Skin epidermis (tissue), 12 donors: ENCODE results near the gene AFP.

Source experiments
- H3K27ac ChIP-seq, 21 experiments: fragments of 200-600 bp; sonication (generic) in 11 of 21; one replicate each; pipeline ENCODE4 v1.5.0; 2020; ENCODE audit warnings: mild to moderate bottlenecking in 3 of 21, inconsistent platforms in 2 of 21, moderate library complexity in 2 of 21
- H3K4me3 ChIP-seq, 7 experiments: fragments of 200-600 bp; sonication (generic) in 2 of 7; one replicate each; pipeline ENCODE4 v1.5.0; 2020; ENCODE audit warnings: inconsistent platforms in 2 of 7, mild to moderate bottlenecking in 2 of 7, moderate library complexity in 1 of 7

The AFP gene

DNA sequence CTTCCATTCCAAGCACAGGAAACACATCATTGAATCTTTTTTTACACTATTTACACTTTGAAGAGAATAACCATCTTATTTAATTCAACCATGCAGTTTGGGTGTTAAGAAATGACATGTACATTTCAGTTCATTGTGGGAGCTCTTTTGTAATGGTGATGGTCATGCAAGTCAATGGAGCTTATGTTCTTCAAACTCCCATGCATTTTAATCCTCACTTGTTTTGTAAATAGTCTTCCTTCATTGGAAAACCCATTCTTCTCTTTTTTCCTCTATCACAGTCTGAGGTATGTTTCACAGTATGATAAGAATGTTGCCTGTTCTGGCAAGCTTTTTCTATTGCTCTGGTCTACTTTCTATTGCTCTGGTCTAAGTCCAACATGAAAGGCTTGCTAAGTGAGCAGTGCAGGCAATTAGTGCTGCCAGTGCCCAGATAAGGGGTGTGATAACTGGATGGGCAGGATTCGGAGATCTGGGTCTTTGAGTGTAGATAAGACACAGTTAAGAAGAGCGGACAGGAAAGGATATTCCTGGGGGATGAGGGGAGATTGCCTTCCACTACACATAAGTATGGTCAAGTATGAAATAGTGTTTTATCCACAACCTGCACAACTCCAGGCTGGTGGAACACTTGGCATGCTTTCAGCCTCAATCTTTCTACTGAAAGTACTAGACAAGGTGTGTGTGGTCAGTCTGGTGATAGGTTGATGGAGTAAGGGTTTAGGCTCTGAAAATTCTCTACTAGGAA, 17.1 kb downstream of the AFP start:
- Histone ChIP-seq H3K4me3 (no peak overlapping the region), H3K27ac (no peak overlapping the region)

DNA sequence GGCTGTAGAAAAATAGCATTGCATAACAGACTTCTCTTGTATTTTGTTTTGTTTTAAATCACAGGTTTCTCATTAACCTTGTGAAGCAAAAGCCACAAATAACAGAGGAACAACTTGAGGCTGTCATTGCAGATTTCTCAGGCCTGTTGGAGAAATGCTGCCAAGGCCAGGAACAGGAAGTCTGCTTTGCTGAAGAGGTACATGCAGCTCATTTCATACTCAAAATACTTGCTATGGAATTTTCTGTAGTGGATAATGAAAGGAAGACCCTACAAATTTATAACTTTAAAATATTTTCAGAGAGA, 17.6 kb downstream of the AFP start:
- H3K4me3 ChIP-seq = no peak overlapping the region
- no peak overlapping the region for H3K27ac ChIP-seq

DNA sequence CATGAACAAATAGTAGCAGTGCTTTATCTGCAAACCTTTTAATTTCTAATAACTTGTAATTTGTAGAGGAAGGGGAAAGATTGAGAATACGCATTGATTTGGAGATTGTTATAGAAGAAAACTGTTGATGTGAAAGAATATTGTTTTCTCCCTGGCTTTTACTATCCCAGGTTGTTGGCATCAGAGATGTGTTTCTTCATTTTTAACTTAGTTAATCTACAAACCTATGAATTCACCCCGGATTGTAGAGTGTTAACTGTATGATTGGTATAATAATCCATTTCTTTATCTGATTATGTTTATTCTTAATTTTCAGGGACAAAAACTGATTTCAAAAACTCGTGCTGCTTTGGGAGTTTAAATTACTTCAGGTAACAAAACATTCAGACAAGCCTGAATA, 18.9 kb downstream of the AFP start:
- no peak overlapping the region for H3K27ac ChIP-seq

GRCh38 chr4:73456177-73457022, 20.4 kb downstream of the AFP start:
- Histone ChIP-seq H3K4me3 (no peak overlapping the region), H3K27ac (no peak overlapping the region)

More for the DNA sequence above, 18.9 kb downstream of the AFP start:
- no peak overlapping the region for H3K4me3 ChIP-seq

DNA sequence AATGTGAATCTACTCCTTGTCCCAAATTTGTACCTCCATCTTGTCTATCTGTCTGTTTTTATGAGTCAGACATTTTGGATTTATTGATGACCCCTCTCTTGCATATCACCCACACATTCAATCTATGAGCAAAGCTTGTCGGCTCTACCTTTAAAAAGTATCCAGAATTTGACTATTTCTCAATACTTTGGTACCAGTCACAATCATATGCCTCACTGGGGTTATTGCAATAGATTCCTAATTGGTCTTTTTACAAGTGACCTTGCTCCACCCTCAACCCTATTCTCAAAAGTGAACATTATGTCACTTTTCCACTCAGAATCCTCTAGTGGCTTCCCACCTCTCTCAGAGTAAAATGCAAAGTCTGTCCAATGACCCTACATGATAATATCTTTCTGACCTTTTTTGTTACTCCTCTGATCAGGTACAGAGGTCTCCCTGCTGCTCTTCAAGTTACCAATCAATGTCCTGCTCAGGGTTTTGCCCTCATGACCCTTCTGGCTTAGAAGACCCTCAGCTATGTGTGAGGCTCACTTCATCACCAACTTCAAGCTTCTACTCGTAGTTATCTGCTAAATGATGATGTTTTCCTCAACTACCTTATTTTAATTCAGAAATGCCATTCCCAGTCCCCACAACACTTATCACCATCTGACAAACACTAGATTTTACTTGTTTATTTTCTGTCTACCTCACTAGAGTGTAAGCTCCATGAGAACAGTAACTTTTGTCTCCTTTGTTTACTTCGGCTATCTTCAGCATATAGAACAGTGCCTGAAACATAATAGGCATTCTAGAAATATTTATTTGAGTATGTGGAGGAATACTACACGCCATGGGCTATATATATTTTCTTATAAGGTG, 22.4 kb downstream of the AFP start:
- H3K27ac ChIP-seq = no peak overlapping the region
- no peak overlapping the region for H3K4me3 ChIP-seq

DNA sequence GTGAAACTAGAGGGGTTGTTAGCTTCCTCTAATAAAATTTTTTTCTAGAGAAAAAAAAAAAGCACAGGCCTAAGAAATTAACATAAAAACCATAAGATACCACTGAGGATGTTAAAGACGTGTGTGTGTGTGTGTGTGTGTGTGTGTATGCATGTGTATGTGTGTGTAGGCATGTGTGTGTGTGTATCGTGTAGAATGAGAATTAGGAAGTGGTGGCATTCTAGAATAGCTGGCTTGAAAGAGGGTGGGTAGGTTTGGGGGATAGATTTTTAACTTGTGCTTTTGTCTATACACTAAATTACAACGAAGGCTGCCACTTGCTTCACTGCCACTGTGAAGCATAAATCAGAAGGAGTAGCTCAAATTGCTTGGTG, 23.0 kb downstream of the AFP start:
- Histone ChIP-seq H3K4me3 (no peak overlapping the region), H3K27ac (no peak overlapping the region)

GRCh38 chr4:73460913-73461522, 25.0 kb downstream of the AFP start:
- no peak overlapping the region for H3K27ac ChIP-seq

GRCh38 chr4:73468170-73468569, 32.1 kb downstream of the AFP start:
- Histone ChIP-seq H3K27ac (no peak overlapping the region), H3K4me3 (no peak overlapping the region)

More at GRCh38 chr4:73460913-73461522, 25.0 kb downstream of the AFP start:
- no peak overlapping the region for H3K4me3 ChIP-seq

- Histone ChIP-seq H3K27ac (no peak overlapping the region), H3K4me3 (no peak overlapping the region)
These were observed 34.7 kb downstream of the AFP start for GRCh38 chr4:73470728-73471127.

- Histone ChIP-seq H3K4me3 (no peak overlapping the region), H3K27ac (no peak overlapping the region)
These were observed 41.2 kb downstream of the AFP start for GRCh38 chr4:73477176-73477575.

GRCh38 chr4:73479323-73479722, 43.3 kb downstream of the AFP start:
- H3K27ac ChIP-seq = no peak overlapping the region
- H3K4me3 ChIP-seq = no peak overlapping the region

DNA sequence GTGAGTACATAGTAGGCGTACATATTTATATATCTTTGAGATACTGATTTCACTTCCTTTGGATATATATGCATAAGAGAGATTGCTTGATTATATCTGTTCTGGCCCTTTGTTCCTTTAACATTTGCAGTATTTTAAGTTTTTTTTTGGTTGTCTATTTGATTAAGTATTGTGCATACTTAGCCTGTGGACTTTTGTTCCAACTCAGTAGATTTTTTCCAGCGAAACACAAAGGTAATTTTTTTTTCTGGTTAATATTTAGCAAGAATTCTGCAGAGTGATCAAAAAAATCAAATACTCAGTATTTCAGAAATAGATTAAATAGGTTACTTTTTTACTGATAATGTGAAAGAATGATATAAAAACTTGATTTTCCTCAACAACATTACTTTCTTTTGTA, 45.3 kb downstream of the AFP start, which contains the start of gene AFM:
TSS of gene AFM (plus strand) at position 388 of the 400 bp plus-strand sequence. CDS start 31 bp downstream, outside the sequence.
- H3K4me3 ChIP-seq = no peak within 1 kb of the TSS
- H3K27ac ChIP-seq = no peak within 1 kb of the TSS

- H3K4me3 ChIP-seq = no peak overlapping the region
- H3K27ac ChIP-seq = no peak overlapping the region
These were observed 49.1 kb downstream of the AFP start for GRCh38 chr4:73485085-73485484.

- Histone ChIP-seq H3K4me3 (no peak overlapping the region), H3K27ac (no peak overlapping the region)
These were observed 49.6 kb downstream of the AFP start for GRCh38 chr4:73485596-73485995.

GRCh38 chr4:73486497-73486896, 50.5 kb downstream of the AFP start:
- H3K27ac ChIP-seq = no peak overlapping the region
- H3K4me3 ChIP-seq = no peak overlapping the region

DNA sequence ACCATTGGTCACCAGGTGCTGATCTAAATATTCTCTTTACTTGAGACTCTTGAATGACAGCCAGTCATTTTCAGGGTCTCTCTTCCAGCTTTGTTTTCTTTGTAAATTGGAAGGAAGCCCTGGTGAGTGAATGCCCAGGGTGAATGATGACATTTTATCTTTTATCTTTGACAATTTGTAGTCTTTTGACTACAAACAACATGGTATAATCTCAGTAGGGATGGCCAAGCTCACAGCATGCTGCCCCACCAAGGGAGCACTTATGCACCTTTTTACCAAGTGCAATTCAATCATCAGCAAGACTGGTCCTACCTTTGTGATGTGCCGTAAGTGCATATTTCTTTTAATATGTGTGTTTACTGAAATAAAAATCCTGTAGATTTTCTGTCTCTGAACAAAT, 51.2 kb downstream of the AFP start:
- Histone ChIP-seq H3K27ac (no peak overlapping the region), H3K4me3 (no peak overlapping the region)

DNA sequence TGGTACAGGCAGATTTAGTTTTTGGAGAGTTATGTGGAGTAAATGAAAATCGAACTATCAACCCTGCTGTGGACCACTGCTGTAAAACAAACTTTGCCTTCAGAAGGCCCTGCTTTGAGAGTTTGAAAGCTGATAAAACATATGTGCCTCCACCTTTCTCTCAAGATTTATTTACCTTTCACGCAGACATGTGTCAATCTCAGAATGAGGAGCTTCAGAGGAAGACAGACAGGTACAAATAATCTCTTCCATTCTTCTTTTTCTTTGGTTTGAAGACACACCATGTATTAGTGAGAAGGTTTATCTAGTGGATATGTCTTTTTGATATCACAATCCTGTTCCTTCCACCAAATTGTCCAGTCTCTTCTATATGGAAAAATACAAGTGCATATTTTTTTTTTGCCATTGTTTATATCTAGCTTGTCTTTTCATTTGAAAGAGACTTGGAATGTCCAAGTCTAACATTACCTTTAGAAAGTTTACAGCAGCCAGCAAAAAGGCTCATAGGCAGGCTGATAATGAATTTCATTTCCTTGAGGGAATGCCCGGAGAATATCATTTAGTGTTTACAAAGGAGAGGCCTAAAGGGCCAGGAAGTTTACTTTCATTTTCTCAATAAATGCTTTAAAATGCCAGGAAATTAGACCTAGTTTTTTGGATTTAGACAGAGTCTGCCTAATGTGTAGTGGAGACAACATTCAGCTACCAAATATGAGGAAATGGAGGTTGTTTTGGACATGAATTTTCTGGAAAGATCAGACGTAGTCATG, 64.2 kb downstream of the AFP start:
- Histone ChIP-seq H3K27ac (peak overlapping the region in 1 of 21 experiments; percentile 31), H3K4me3 (no peak overlapping the region)

GRCh38 chr4:73501664-73502265, 65.7 kb downstream of the AFP start:
- H3K27ac ChIP-seq = no peak overlapping the region
- no peak overlapping the region for H3K4me3 ChIP-seq

GRCh38 chr4:73505567-73505966, 69.5 kb downstream of the AFP start:
- H3K27ac ChIP-seq = no peak overlapping the region
- H3K4me3 ChIP-seq = no peak overlapping the region
